ENCODE measurements around the gene OR6C76. TPM values are rescaled to one million over a fixed set of nuclear protein-coding genes. Genes with fewer than 3 reads are reported as not detected.
"Not testable (repeated sequence)": the region's sequence is repeated elsewhere in the genome, so short reads cannot be mapped to it uniquely, and the experiment has no call there.

The OR6C76 gene
- total and polyA plus RNA-seq, 5 donors from 2014 or later, result not detected

GRCh38 chr12:55443776-55444175 lies 17.7 kb downstream of the OR6C76 start, which contains the start of gene OR6C2:
OR6C2 (plus strand) TSS chr12:55444076; CDS start chr12:55452214, 8,138 bp downstream.
- Histone ChIP-seq H3K4me3 (ENCODE audit: low read depth, low read length) (no peak within 1 kb of the TSS), H3K27me3 (ENCODE audit: control insufficient read depth, insufficient read depth, low read length) (peaks cover 6% of the 10 kb centered on the region), H3K36me3 (ENCODE audit: control insufficient read depth, insufficient read depth, low read length) (no peaks in the 10 kb centered on the region), H3K27ac (ENCODE audit: insufficient read depth, low read length, poor library complexity, severe bottlenecking) (no peak within 1 kb of the TSS), H3K9me3 (ENCODE audit: control insufficient read depth in 2 of 2, low read length in 2 of 2) (peaks cover 0 to 8% of the 10 kb centered on the region in 2 experiments), H3K4me1 (ENCODE audit: control insufficient read depth, insufficient read depth, low read length, poor library complexity, severe bottlenecking) (no peaks in the 10 kb centered on the region)
- DNase-seq, result no peak
- Mint-ChIP-seq H3K27me3 (peaks cover 12% of the 10 kb centered on the region), H3K4me1 (no peaks in the 10 kb centered on the region), H3K9me3 (peaks cover 0 to 27% (median 7%) of the 10 kb centered on the region in 7 donors), H3K36me3 (no peaks in the 10 kb centered on the region), H3K27ac (no peak within 1 kb of the TSS), H3K4me3 (no peak within 1 kb of the TSS)
- no peak for ATAC-seq (ENCODE audit: low read depth in 2 of 2)

GRCh38 chr12:55445357-55445756 lies 19.3 kb downstream of the OR6C76 start:
- Mint-ChIP-seq H3K4me3 (no peak overlapping the region), H3K36me3 (no peaks in the 10 kb centered on the region), H3K27me3 (peaks cover 12% of the 10 kb centered on the region), H3K4me1 (no peaks in the 10 kb centered on the region), H3K9me3 (peaks cover 0 to 20% (median 5%) of the 10 kb centered on the region in 7 donors), H3K27ac (no peak overlapping the region)
- ATAC-seq (ENCODE audit: low read depth in 2 of 2), result no peak
- H3K36me3 ChIP-seq (ENCODE audit: control insufficient read depth, insufficient read depth, low read length), result no peaks in the 10 kb centered on the region
- no peaks in the 10 kb centered on the region for H3K4me1 ChIP-seq (ENCODE audit: control insufficient read depth, insufficient read depth, low read length, poor library complexity, severe bottlenecking)
- no peak for DNase-seq
- no peak overlapping the region for H3K27ac ChIP-seq (ENCODE audit: insufficient read depth, low read length, poor library complexity, severe bottlenecking)
- no peak overlapping the region for H3K4me3 ChIP-seq (ENCODE audit: low read depth, low read length)
- peaks cover 7% of the 10 kb centered on the region for H3K27me3 ChIP-seq (ENCODE audit: control insufficient read depth, insufficient read depth, low read length)
- peaks cover 0 to 6% of the 10 kb centered on the region in 2 experiments for H3K9me3 ChIP-seq (ENCODE audit: control insufficient read depth in 2 of 2, low read length in 2 of 2)

- DNase-seq (no peak), ATAC-seq (ENCODE audit: low read depth in 2 of 2) (no peak)
- H3K36me3 ChIP-seq (ENCODE audit: control insufficient read depth, insufficient read depth, low read length), result no peaks in the 10 kb centered on the region
- no peaks in the 10 kb centered on the region for H3K4me1 ChIP-seq (ENCODE audit: control insufficient read depth, insufficient read depth, low read length, poor library complexity, severe bottlenecking)
- Mint-ChIP-seq H3K4me1 (no peaks in the 10 kb centered on the region), H3K9me3 (peaks cover 0 to 13% (median 3%) of the 10 kb centered on the region in 7 donors), H3K27ac (no peak overlapping the region), H3K4me3 (no peak overlapping the region), H3K36me3 (no peaks in the 10 kb centered on the region), H3K27me3 (peaks cover 12% of the 10 kb centered on the region)
- peaks cover 10% of the 10 kb centered on the region for H3K27me3 ChIP-seq (ENCODE audit: control insufficient read depth, insufficient read depth, low read length)
- no peak overlapping the region for H3K4me3 ChIP-seq (ENCODE audit: low read depth, low read length)
- H3K9me3 ChIP-seq (ENCODE audit: control insufficient read depth in 2 of 2, low read length in 2 of 2), result no peaks in the 10 kb centered on the region
- H3K27ac ChIP-seq (ENCODE audit: insufficient read depth, low read length, poor library complexity, severe bottlenecking), result no peak overlapping the region
These were observed 20.3 kb downstream of the OR6C76 start for GRCh38 chr12:55446326-55446725.

GRCh38 chr12:55448825-55449224 lies 22.8 kb downstream of the OR6C76 start:
- Mint-ChIP-seq H3K27ac (no peak overlapping the region), H3K4me3 (no peak overlapping the region), H3K9me3 (peaks cover 0 to 2% (median 0%) of the 10 kb centered on the region in 7 donors), H3K36me3 (no peaks in the 10 kb centered on the region), H3K4me1 (no peaks in the 10 kb centered on the region), H3K27me3 (peaks cover 19% of the 10 kb centered on the region)
- Histone ChIP-seq H3K27me3 (ENCODE audit: control insufficient read depth, insufficient read depth, low read length) (peaks cover 10% of the 10 kb centered on the region), H3K9me3 (ENCODE audit: control insufficient read depth in 2 of 2, low read length in 2 of 2) (no peaks in the 10 kb centered on the region), H3K4me1 (ENCODE audit: control insufficient read depth, insufficient read depth, low read length, poor library complexity, severe bottlenecking) (no peaks in the 10 kb centered on the region), H3K27ac (ENCODE audit: insufficient read depth, low read length, poor library complexity, severe bottlenecking) (no peak overlapping the region), H3K36me3 (ENCODE audit: control insufficient read depth, insufficient read depth, low read length) (no peaks in the 10 kb centered on the region), H3K4me3 (ENCODE audit: low read depth, low read length) (no peak overlapping the region)
- no peak for DNase-seq
- no peak for ATAC-seq (ENCODE audit: low read depth in 2 of 2)

GRCh38 chr12:55464926-55465325 lies 38.9 kb downstream of the OR6C76 start:
- not testable (repeated sequence) for H3K36me3 Mint-ChIP-seq; ATAC-seq (ENCODE audit: low read depth in 2 of 2); H3K4me1 ChIP-seq (ENCODE audit: control insufficient read depth, insufficient read depth, low read length, poor library complexity, severe bottlenecking); H3K36me3 ChIP-seq (ENCODE audit: control insufficient read depth, insufficient read depth, low read length); H3K4me3 Mint-ChIP-seq; H3K4me1 Mint-ChIP-seq; H3K27me3 ChIP-seq (ENCODE audit: control insufficient read depth, insufficient read depth, low read length); H3K4me3 ChIP-seq (ENCODE audit: low read depth, low read length); H3K27ac Mint-ChIP-seq; DNase-seq; H3K9me3 ChIP-seq (ENCODE audit: control insufficient read depth in 2 of 2, low read length in 2 of 2); H3K27me3 Mint-ChIP-seq; H3K27ac ChIP-seq (ENCODE audit: insufficient read depth, low read length, poor library complexity, severe bottlenecking); H3K9me3 Mint-ChIP-seq

GRCh38 chr12:55467836-55468235 lies 41.8 kb downstream of the OR6C76 start:
- Mint-ChIP-seq H3K27ac (no peak overlapping the region), H3K9me3 (peaks cover 0 to 6% (median 2%) of the 10 kb centered on the region in 7 donors)

GRCh38 chr12:55469291-55469690 lies 43.2 kb downstream of the OR6C76 start:
- DNase-seq (no peak), ATAC-seq (ENCODE audit: low read depth in 2 of 2) (no peak)
- Histone ChIP-seq H3K9me3 (ENCODE audit: control insufficient read depth in 2 of 2, low read length in 2 of 2) (no peaks in the 10 kb centered on the region), H3K27me3 (ENCODE audit: control insufficient read depth, insufficient read depth, low read length) (peaks cover 6% of the 10 kb centered on the region), H3K4me3 (ENCODE audit: low read depth, low read length) (no peak overlapping the region), H3K4me1 (ENCODE audit: control insufficient read depth, insufficient read depth, low read length, poor library complexity, severe bottlenecking) (no peaks in the 10 kb centered on the region), H3K27ac (ENCODE audit: insufficient read depth, low read length, poor library complexity, severe bottlenecking) (no peak overlapping the region), H3K36me3 (ENCODE audit: control insufficient read depth, insufficient read depth, low read length) (no peaks in the 10 kb centered on the region)
- no peak overlapping the region for H3K4me3 Mint-ChIP-seq
- H3K27me3 Mint-ChIP-seq, result no peaks in the 10 kb centered on the region
- no peaks in the 10 kb centered on the region for H3K4me1 Mint-ChIP-seq
- H3K27ac Mint-ChIP-seq, result no peak overlapping the region
- no peaks in the 10 kb centered on the region for H3K36me3 Mint-ChIP-seq
- peaks cover 0 to 4% (median 0%) of the 10 kb centered on the region in 7 donors for H3K9me3 Mint-ChIP-seq

More at GRCh38 chr12:55467836-55468235, 41.8 kb downstream of the OR6C76 start:
- Histone ChIP-seq H3K27me3 (ENCODE audit: control insufficient read depth, insufficient read depth, low read length) (peaks cover 2% of the 10 kb centered on the region), H3K9me3 (ENCODE audit: control insufficient read depth in 2 of 2, low read length in 2 of 2) (no peaks in the 10 kb centered on the region), H3K27ac (ENCODE audit: insufficient read depth, low read length, poor library complexity, severe bottlenecking) (no peak overlapping the region), H3K4me3 (ENCODE audit: low read depth, low read length) (no peak overlapping the region), H3K36me3 (ENCODE audit: control insufficient read depth, insufficient read depth, low read length) (no peaks in the 10 kb centered on the region), H3K4me1 (ENCODE audit: control insufficient read depth, insufficient read depth, low read length, poor library complexity, severe bottlenecking) (no peaks in the 10 kb centered on the region)
- no peaks in the 10 kb centered on the region for H3K36me3 Mint-ChIP-seq
- ATAC-seq (ENCODE audit: low read depth in 2 of 2), result no peak
- H3K4me1 Mint-ChIP-seq, result no peaks in the 10 kb centered on the region
- no peak for DNase-seq
- H3K27me3 Mint-ChIP-seq, result no peaks in the 10 kb centered on the region
- H3K4me3 Mint-ChIP-seq, result no peak overlapping the region

GRCh38 chr12:55470088-55470829 lies 44.2 kb downstream of the OR6C76 start, which contains the start of gene OR6C70:
OR6C70 (minus strand) TSS chr12:55470138; CDS start chr12:55470138, 0 bp downstream.
- no peaks in the 10 kb centered on the region for H3K36me3 ChIP-seq (ENCODE audit: control insufficient read depth, insufficient read depth, low read length)
- H3K4me1 Mint-ChIP-seq, result no peaks in the 10 kb centered on the region
- no peaks in the 10 kb centered on the region for H3K27me3 Mint-ChIP-seq
- H3K36me3 Mint-ChIP-seq, result no peaks in the 10 kb centered on the region
- no peaks in the 10 kb centered on the region for H3K9me3 ChIP-seq (ENCODE audit: control insufficient read depth in 2 of 2, low read length in 2 of 2)
- ATAC-seq (ENCODE audit: low read depth in 2 of 2) (no peak), DNase-seq (no peak)
- peaks cover 10% of the 10 kb centered on the region for H3K27me3 ChIP-seq (ENCODE audit: control insufficient read depth, insufficient read depth, low read length)
- H3K4me3 ChIP-seq (ENCODE audit: low read depth, low read length), result no peak within 1 kb of the TSS
- H3K9me3 Mint-ChIP-seq, result no peaks in the 10 kb centered on the region
- no peak within 1 kb of the TSS for H3K27ac Mint-ChIP-seq
- no peak within 1 kb of the TSS for H3K4me3 Mint-ChIP-seq
- H3K27ac ChIP-seq (ENCODE audit: insufficient read depth, low read length, poor library complexity, severe bottlenecking), result no peak within 1 kb of the TSS
- H3K4me1 ChIP-seq (ENCODE audit: control insufficient read depth, insufficient read depth, low read length, poor library complexity, severe bottlenecking), result no peaks in the 10 kb centered on the region

Measured in CD4-positive, CD25-positive, alpha-beta regulatory T cell (primary cell).